Calu3 (cell line): ENCODE measurements around the gene DNAAF1. TPM values are rescaled to one million over a fixed set of nuclear protein-coding genes. Genes with fewer than 3 reads are reported as not detected.

ENCODE experiments used
- Bru-seq: library from RNA; stranded (reverse); fragments of 400-500 nt; gene quantifications from one replicate; lab custom pipeline; 2021; lab: Mats Ljungman, UMichigan
- BruChase-seq, 2 experiments: library from RNA; stranded (reverse); fragments of 400-500 nt; gene quantifications; one replicate each; lab custom pipeline; 2021; lab: Mats Ljungman, UMichigan
- BruUV-seq: library from RNA; stranded (reverse); fragments of 400-500 nt; replicated peaks from 2 replicates; lab custom pipeline; 2021; lab: Mats Ljungman, UMichigan
- CTCF ChIA-PET: fragments of 300-600 bp; sonication (Branson Sonifier 250); formaldehyde crosslinking; loops from one replicate; lab custom pipeline; 2022; ENCODE audit warnings: antibody characterized with exemption; lab: Charles Lee
- DNase-seq: peaks from one replicate; pipeline ENCODE4 v3.0.0; 2022
- H3K27ac Mint-ChIP-seq: one replicate; pipeline ENCODE4 v1.8.0; 2022; ENCODE audit warnings: mixed read lengths; ENCODE audit not compliant: unreplicated experiment
- H3K27me3 Mint-ChIP-seq: one replicate; pipeline ENCODE4 v1.8.0; 2022; ENCODE audit warnings: mixed read lengths; ENCODE audit not compliant: unreplicated experiment
- H3K36me3 Mint-ChIP-seq: one replicate; pipeline ENCODE4 v1.8.0; 2022; ENCODE audit warnings: mild to moderate bottlenecking, moderate library complexity, mixed read lengths; ENCODE audit not compliant: insufficient read depth, unreplicated experiment
- H3K4me1 Mint-ChIP-seq: one replicate; pipeline ENCODE4 v1.8.0; 2022; ENCODE audit warnings: mild to moderate bottlenecking, low read depth, mixed read lengths; ENCODE audit not compliant: unreplicated experiment
- H3K4me3 Mint-ChIP-seq: one replicate; pipeline ENCODE4 v1.8.0; 2022; ENCODE audit warnings: mild to moderate bottlenecking, low read depth, moderate library complexity, mixed read lengths; ENCODE audit not compliant: unreplicated experiment
- H3K9me3 Mint-ChIP-seq: one replicate; pipeline ENCODE4 v1.8.0; 2022; ENCODE audit warnings: low read depth, mixed read lengths; ENCODE audit not compliant: unreplicated experiment
- CTCF ChIP-seq: fragments of 200-600 bp; IDR thresholded peaks from one replicate; pipeline ENCODE4 v1.8.0; 2022; ENCODE audit warnings: antibody characterized with exemption; ENCODE audit not compliant: unreplicated experiment
- intact Hi-C: fragments of 100-400 bp; cut with micrococcal nuclease; formaldehyde crosslinking; loops from one replicate; pipeline ENCODE4 v1.10.0; 2022; ENCODE audit not compliant: unreplicated experiment
- long read RNA-seq: library from polyadenylated mRNA; stranded (forward); transcript quantifications from one replicate; pipeline ENCODE4 v2.0.0, GENCODE V29; 2022
- total RNA-seq: library from RNA; stranded (reverse); gene quantifications from 2 replicates; pipeline ENCODE4 v1.2.3, GENCODE V29; 2022

The DNAAF1 gene
- total RNA-seq (0.32 TPM in 1 of 2 replicates, not detected in the other), Bru-seq, nascent RNA (percentile 7 among the genes with signal in this experiment), BruChase-seq, experiment 1, labeled RNA remaining after a 6-hour chase (percentile 8 among the genes with signal in this experiment), BruChase-seq, experiment 2, labeled RNA remaining after a 2-hour chase (percentile 5 among the genes with signal in this experiment)
- long read RNA-seq = 0 reads

GRCh38 chr16:84144859-84145639, at the start of gene DNAAF1, which contains the start of gene HSDL1:
TSS of gene DNAAF1 (plus strand) at chr16:84145308. CDS start at chr16:84145441, 133 bp downstream.
TSS of gene HSDL1 (minus strand) at chr16:84145177. CDS start at chr16:84131321, 13,856 bp downstream.
- DNase-seq = peak; percentile 97
- peak within 1 kb of the TSS; percentile 95 for H3K4me3 Mint-ChIP-seq
- no TSS peak for BruUV-seq
- H3K9me3 Mint-ChIP-seq = no peaks in the 10 kb centered on the region
- H3K36me3 Mint-ChIP-seq = peaks cover 22% of the 10 kb centered on the region
- no peaks in the 10 kb centered on the region for H3K4me1 Mint-ChIP-seq
- CTCF ChIA-PET = interaction anchor here (1.0 to 1.3 kb wide), 4 partner anchors 11 to 42 kb away, joined by 4 to 6 read pairs (median 6); partner anchors contain the start of genes MBTPS1 and TAF1C
- no peaks in the 10 kb centered on the region for H3K27me3 Mint-ChIP-seq
- peak within 1 kb of the TSS; percentile 87 for H3K27ac Mint-ChIP-seq
- peak; percentile 72 for TF ChIP-seq CTCF
- intact Hi-C loops = loop anchor here (1.0 kb wide), 1 partner anchor 30 kb away; no protein-coding TSS in a partner anchor

- no TSS peak for BruUV-seq
- Mint-ChIP-seq H3K27ac (no peak overlapping the region), H3K27me3 (no peaks in the 10 kb centered on the region), H3K4me3 (no peak overlapping the region), H3K4me1 (peaks cover 9% of the 10 kb centered on the region), H3K36me3 (peaks cover 59% of the 10 kb centered on the region), H3K9me3 (no peaks in the 10 kb centered on the region)
- CTCF ChIA-PET = no interaction called here
- intact Hi-C loops = loop anchor here (10.0 kb wide), 1 partner anchor 399 kb away; no protein-coding TSS in a partner anchor
- DNase-seq = no peak
- no peak for TF ChIP-seq CTCF
Observed at GRCh38 chr16:84095466-84095865, 49.6 kb upstream of the DNAAF1 start.

- no peak for DNase-seq
- Mint-ChIP-seq H3K4me3 (no peak overlapping the region), H3K27ac (no peak overlapping the region), H3K27me3 (no peaks in the 10 kb centered on the region), H3K36me3 (peaks cover 58% of the 10 kb centered on the region), H3K4me1 (peaks cover 9% of the 10 kb centered on the region), H3K9me3 (no peaks in the 10 kb centered on the region)
- TF ChIP-seq CTCF = no peak
- BruUV-seq = no TSS peak
- intact Hi-C loops = loop anchor here (10.0 kb wide), 1 partner anchor 398 kb away; no protein-coding TSS in a partner anchor
- CTCF ChIA-PET = no interaction called here
Observed at GRCh38 chr16:84096447-84097005, 48.6 kb upstream of the DNAAF1 start.

- peaks cover 56% of the 10 kb centered on the region for H3K36me3 Mint-ChIP-seq
- no peaks in the 10 kb centered on the region for H3K27me3 Mint-ChIP-seq
- no peaks in the 10 kb centered on the region for H3K9me3 Mint-ChIP-seq
- no peak for DNase-seq
- BruUV-seq = no TSS peak
- no peak overlapping the region for H3K27ac Mint-ChIP-seq
- TF ChIP-seq CTCF = no peak
- intact Hi-C loops = loop anchor here (10.0 kb wide), 1 partner anchor 396 kb away; no protein-coding TSS in a partner anchor
- no peak overlapping the region for H3K4me3 Mint-ChIP-seq
- peaks cover 16% of the 10 kb centered on the region for H3K4me1 Mint-ChIP-seq
- CTCF ChIA-PET = no interaction called here
Observed at GRCh38 chr16:84098939-84099338, 46.2 kb upstream of the DNAAF1 start.
